WTC11 (cell line): ENCODE results near the gene LHX2. TPM values are rescaled to one million over a fixed set of nuclear protein-coding genes. Genes with fewer than 3 reads are reported as not detected.

Experiments
- ATAC-seq: fragments of 200-7000 bp; cut with Tn5 transposase; 2 replicates; pipeline ENCODE4 v1.10.0; 2021; ENCODE audit warnings: mild to moderate bottlenecking, moderate library complexity
- CTCF ChIA-PET: fragments of 300-600 bp; sonication (Branson Sonifier 250); formaldehyde crosslinking; loops from one replicate; lab custom pipeline; 2021; ENCODE audit warnings: antibody characterized with exemption; lab: Charles Lee
- POLR2A ChIA-PET: fragments of 350-600 bp; sonication (Branson Sonifier 250); formaldehyde crosslinking; loops from one replicate; lab custom pipeline; 2021; ENCODE audit warnings: antibody characterized with exemption; lab: Charles Lee
- DNase-seq: peaks from one replicate; pipeline ENCODE4 v3.0.0; 2021; ENCODE audit warnings: low spot score
- H3K27ac Mint-ChIP-seq: 2 replicates; pipeline ENCODE4 v1.8.0; 2021; ENCODE audit warnings: mixed read lengths
- H3K27me3 Mint-ChIP-seq: 2 replicates; pipeline ENCODE4 v1.8.0; 2021; ENCODE audit warnings: low read depth, mild to moderate bottlenecking, moderate library complexity, mixed read lengths
- H3K36me3 Mint-ChIP-seq: 2 replicates; pipeline ENCODE4 v1.8.0; 2021; ENCODE audit warnings: mixed read lengths
- H3K4me1 Mint-ChIP-seq: 2 replicates; pipeline ENCODE4 v1.8.0; 2022; ENCODE audit warnings: mixed read lengths
- H3K4me3 Mint-ChIP-seq: 2 replicates; pipeline ENCODE4 v1.8.0; 2021; ENCODE audit warnings: mild to moderate bottlenecking, moderate library complexity, mixed read lengths
- H3K9me3 Mint-ChIP-seq: 2 replicates; pipeline ENCODE4 v1.8.0; 2021; ENCODE audit warnings: mixed read lengths
- CBFB ChIP-seq: sonication (generic); formaldehyde crosslinking; IDR thresholded peaks from 2 replicates; pipeline ENCODE4 v1.8.1; 2022; ENCODE audit warnings: mild to moderate bottlenecking, low read depth, missing genetic modification reagents
- CDX4 ChIP-seq: fragments of 250-450 bp; sonication (Bioruptor Pico); IDR thresholded peaks from 2 replicates; pipeline ENCODE4 v1.9.0; 2021; ENCODE audit warnings: moderate library complexity, mild to moderate bottlenecking, inconsistent platforms, borderline replicate concordance
- CTCF ChIP-seq: fragments of 200-600 bp; IDR thresholded peaks from 2 replicates; pipeline ENCODE4 v1.8.0; 2022; ENCODE audit warnings: antibody characterized with exemption
- E2F4 ChIP-seq: sonication (generic); formaldehyde crosslinking; IDR thresholded peaks from 2 replicates; pipeline ENCODE4 v1.8.1; 2022; ENCODE audit warnings: low read depth, mild to moderate bottlenecking, moderate library complexity, missing genetic modification reagents, borderline replicate concordance
- FOXP1 ChIP-seq: sonication (generic); formaldehyde crosslinking; IDR thresholded peaks from 2 replicates; pipeline ENCODE4 v1.8.0; 2022; ENCODE audit warnings: missing genetic modification reagents, mild to moderate bottlenecking, moderate library complexity, borderline replicate concordance
- GABPB1 ChIP-seq: sonication (generic); formaldehyde crosslinking; IDR thresholded peaks from 2 replicates; pipeline ENCODE4 v1.8.1; 2023; ENCODE audit warnings: mild to moderate bottlenecking, missing genetic modification reagents
- GTF2I ChIP-seq: fragments of 250-450 bp; sonication (Bioruptor Pico); conservative IDR thresholded peaks from 2 replicates; pipeline ENCODE4 v1.4.0; 2021; ENCODE audit warnings: mild to moderate bottlenecking
- HMGXB4 ChIP-seq: sonication (generic); formaldehyde crosslinking; IDR thresholded peaks from 2 replicates; pipeline ENCODE4 v1.8.1; 2023; ENCODE audit warnings: mild to moderate bottlenecking, moderate library complexity, missing genetic modification reagents
- IRF1 ChIP-seq: sonication (generic); formaldehyde crosslinking; IDR thresholded peaks from 2 replicates; pipeline ENCODE4 v1.8.0; 2023; ENCODE audit warnings: missing genetic modification reagents
- IRF2 ChIP-seq: sonication (generic); formaldehyde crosslinking; IDR thresholded peaks from 2 replicates; pipeline ENCODE4 v1.8.0; 2022; ENCODE audit warnings: low read depth, missing genetic modification reagents, borderline replicate concordance
- MYBL2 ChIP-seq: sonication (generic); formaldehyde crosslinking; IDR thresholded peaks from 2 replicates; pipeline ENCODE4 v1.8.1; 2023; ENCODE audit warnings: mild to moderate bottlenecking, moderate library complexity, missing genetic modification reagents
- NFATC4 ChIP-seq: fragments of 250-450 bp; sonication (Bioruptor Pico); IDR thresholded peaks from 2 replicates; pipeline ENCODE4 v1.9.0; 2021; ENCODE audit warnings: mild to moderate bottlenecking
- NR2C2 ChIP-seq: sonication (generic); formaldehyde crosslinking; IDR thresholded peaks from 2 replicates; pipeline ENCODE4 v1.8.0; 2022; ENCODE audit warnings: mild to moderate bottlenecking, missing genetic modification reagents
- SMAD3 ChIP-seq: sonication (generic); formaldehyde crosslinking; IDR thresholded peaks from 2 replicates; pipeline ENCODE4 v1.8.0; 2022; ENCODE audit warnings: missing genetic modification reagents, mild to moderate bottlenecking, borderline replicate concordance
- TCF7 ChIP-seq: sonication (generic); formaldehyde crosslinking; IDR thresholded peaks from 2 replicates; pipeline ENCODE4 v1.8.0; 2022; ENCODE audit warnings: mild to moderate bottlenecking, low read depth, missing genetic modification reagents, moderate library complexity
- TP53 ChIP-seq: sonication (generic); formaldehyde crosslinking; IDR thresholded peaks from 2 replicates; pipeline ENCODE4 v1.8.1; 2023; ENCODE audit warnings: mild to moderate bottlenecking, missing genetic modification reagents
- ZMAT4 ChIP-seq: fragments of 250-450 bp; sonication (Bioruptor Pico); IDR thresholded peaks from 2 replicates; pipeline ENCODE4 v1.9.0; 2021; ENCODE audit warnings: mild to moderate bottlenecking
- ZNF317 ChIP-seq: sonication (generic); formaldehyde crosslinking; IDR thresholded peaks from 2 replicates; pipeline ENCODE4 v1.8.1; 2023; ENCODE audit warnings: low read depth, mild to moderate bottlenecking, moderate library complexity, missing genetic modification reagents, borderline replicate concordance
- ZNF396 ChIP-seq: fragments of 250-450 bp; sonication (Bioruptor Pico); IDR thresholded peaks from 2 replicates; pipeline ENCODE4 v1.8.0; 2021; ENCODE audit warnings: mild to moderate bottlenecking, moderate library complexity, borderline replicate concordance
- ZNF423 ChIP-seq: fragments of 250-450 bp; sonication (Bioruptor Pico); IDR thresholded peaks from 2 replicates; pipeline ENCODE4 v2.1.2; 2022; ENCODE audit warnings: mild to moderate bottlenecking, moderate library complexity
- ZNF532 ChIP-seq: fragments of 250-450 bp; sonication (Bioruptor Pico); IDR thresholded peaks from 2 replicates; pipeline ENCODE4 v1.9.0; 2021; ENCODE audit warnings: mild to moderate bottlenecking, borderline replicate concordance
- total RNA-seq: library from RNA; stranded (reverse); gene quantifications from 3 replicates; pipeline ENCODE4 v1.2.3, GENCODE V29; 2021

Gene LHX2
- total RNA-seq, 1 experiment from 2014 or later: 0.42 TPM

GRCh38 chr9:123984802-123985201 is 26.8 kb upstream of the LHX2 start:
- Mint-ChIP-seq H3K36me3 (no peaks in the 10 kb centered on the region), H3K4me3 (no peak overlapping the region), H3K27me3 (peaks cover 45% of the 10 kb centered on the region), H3K4me1 (no peaks in the 10 kb centered on the region)
- TF ChIP-seq NFATC4 (CRISPR knock-in tag) (no peak), FOXP1 (CRISPR knock-in tag) (no peak), CBFB (no peak), MYBL2 (CRISPR knock-in tag) (no peak), E2F4 (CRISPR knock-in tag) (no peak), ZNF532 (CRISPR knock-in tag) (no peak), IRF1 (no peak), ZMAT4 (CRISPR knock-in tag) (no peak), HMGXB4 (CRISPR knock-in tag) (no peak), CDX4 (CRISPR knock-in tag) (no peak), NR2C2 (CRISPR knock-in tag) (no peak), ZNF317 (CRISPR knock-in tag) (no peak), TCF7 (CRISPR knock-in tag) (no peak), TP53 (no peak)
- TF ChIP-seq, all 79 proteins: peak for 0
- CTCF ChIA-PET: interaction anchor here (0.7 to 2.3 kb wide), 2 partner anchors 56 to 583 kb away, joined by 4 to 10 read pairs; no protein-coding TSS in a partner anchor
- Mint-ChIP-seq H3K27ac (no peak overlapping the region), H3K9me3 (no peaks in the 10 kb centered on the region)
- POLR2A ChIA-PET: no interaction called here
- ATAC-seq: no peak
- DNase-seq: no peak

- H3K27ac Mint-ChIP-seq: no peak overlapping the region
- H3K9me3 Mint-ChIP-seq: no peaks in the 10 kb centered on the region
- H3K4me1 Mint-ChIP-seq: no peaks in the 10 kb centered on the region
- ChIA-PET POLR2A (no interaction called here), CTCF (interaction anchor here (2.3 kb wide), 1 partner anchor 55 kb away, joined by 10 read pairs; no protein-coding TSS in a partner anchor)
- no peak for DNase-seq
- no peak for ATAC-seq
- TF ChIP-seq IRF2 (CRISPR knock-in tag): no peak
- no peak for TF ChIP-seq ZNF396 (CRISPR knock-in tag)
- no peak for TF ChIP-seq ZNF423 (CRISPR knock-in tag)
- TF ChIP-seq GTF2I: no peak
- no peak for TF ChIP-seq GABPB1 (CRISPR knock-in tag)
- no peak for TF ChIP-seq SMAD3
- no peak for TF ChIP-seq IRF1
- no peak for TF ChIP-seq CBFB
- TF ChIP-seq CTCF: no peak
- peaks cover 45% of the 10 kb centered on the region for H3K27me3 Mint-ChIP-seq
- H3K36me3 Mint-ChIP-seq: no peaks in the 10 kb centered on the region
- no peak overlapping the region for H3K4me3 Mint-ChIP-seq
Measured at GRCh38 chr9:123985869-123986268, 25.7 kb upstream of the LHX2 start.
